ENCODE results near the gene HMGXB4. TPM values are rescaled to one million over a fixed set of nuclear protein-coding genes. Genes with fewer than 3 reads are reported as not detected.
A peak's percentile ranks its signal among the peaks of the same experiment; 100 is the strongest.

Gene HMGXB4
- total and polyA plus RNA-seq, 9 of the 15 experiments (the other 6 are each of a cell fraction or from before 2014, with no cell fraction given): 9.9 to 31.4 (median 24.8) TPM

- TF ChIP-seq, protein P1, sequence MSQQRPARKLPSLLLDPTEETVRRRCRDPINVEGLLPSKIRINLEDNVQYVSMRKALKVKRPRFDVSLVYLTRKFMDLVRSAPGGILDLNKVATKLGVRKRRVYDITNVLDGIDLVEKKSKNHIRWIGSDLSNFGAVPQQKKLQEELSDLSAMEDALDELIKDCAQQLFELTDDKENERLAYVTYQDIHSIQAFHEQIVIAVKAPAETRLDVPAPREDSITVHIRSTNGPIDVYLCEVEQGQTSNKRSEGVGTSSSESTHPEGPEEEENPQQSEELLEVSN (IDR thresholded peaks at IDR 0.05; ENCODE audit: borderline replicate concordance in 1 of 2, extremely low read depth in 1 of 2, insufficient read depth in 1 of 2, insufficient read length in 1 of 2, low read depth in 1 of 2, low read length in 1 of 2, poor library complexity in 1 of 2, severe bottlenecking in 1 of 2): peak; percentile 56 to 71
- TF ChIP-seq BRD4 (IDR thresholded peaks at IDR 0.05) (no peak), ZFX (CRISPR knock-in tag; IDR thresholded peaks at IDR 0.05) (peak; percentile 100), REST (IDR thresholded peaks at IDR 0.05; ENCODE audit: borderline replicate concordance) (peak; percentile 97), REST (CRISPR knock-in tag; IDR thresholded peaks at IDR 0.05; ENCODE audit: low read depth) (no peak), CHD2 (IDR thresholded peaks at IDR 0.05; ENCODE audit: low read depth, low read length) (peak; percentile 45; the same call in 1 of the 2 replicates), HDAC6 (IDR thresholded peaks at IDR 0.05; ENCODE audit: low read depth, low read length) (no peak), MED1 (CRISPR knock-in tag; IDR thresholded peaks at IDR 0.05; ENCODE audit: borderline replicate concordance) (no peak), TAF9B (IDR thresholded peaks at IDR 0.05; ENCODE audit: partially characterized antibody) (peak; percentile 65), SIN3B (IDR thresholded peaks at IDR 0.05; ENCODE audit: low read depth) (peak; percentile 66; the same call in 1 of the 2 replicates), MYC (IDR thresholded peaks at IDR 0.05; ENCODE audit: low read depth, low read length) (peak; percentile 49; the same call in 1 of the 2 replicates), MYC (CRISPR knock-in tag; IDR thresholded peaks at IDR 0.05; ENCODE audit: borderline replicate concordance, low read depth) (no peak), MAFK (IDR thresholded peaks at IDR 0.05; ENCODE audit: low read length) (0 out of 2 replicates have a peak, but pooled peaks have one; percentile 12), MTA3 (IDR thresholded peaks at IDR 0.05; ENCODE audit: borderline replicate concordance) (no peak)
- TF ChIP-seq, protein P2, sequence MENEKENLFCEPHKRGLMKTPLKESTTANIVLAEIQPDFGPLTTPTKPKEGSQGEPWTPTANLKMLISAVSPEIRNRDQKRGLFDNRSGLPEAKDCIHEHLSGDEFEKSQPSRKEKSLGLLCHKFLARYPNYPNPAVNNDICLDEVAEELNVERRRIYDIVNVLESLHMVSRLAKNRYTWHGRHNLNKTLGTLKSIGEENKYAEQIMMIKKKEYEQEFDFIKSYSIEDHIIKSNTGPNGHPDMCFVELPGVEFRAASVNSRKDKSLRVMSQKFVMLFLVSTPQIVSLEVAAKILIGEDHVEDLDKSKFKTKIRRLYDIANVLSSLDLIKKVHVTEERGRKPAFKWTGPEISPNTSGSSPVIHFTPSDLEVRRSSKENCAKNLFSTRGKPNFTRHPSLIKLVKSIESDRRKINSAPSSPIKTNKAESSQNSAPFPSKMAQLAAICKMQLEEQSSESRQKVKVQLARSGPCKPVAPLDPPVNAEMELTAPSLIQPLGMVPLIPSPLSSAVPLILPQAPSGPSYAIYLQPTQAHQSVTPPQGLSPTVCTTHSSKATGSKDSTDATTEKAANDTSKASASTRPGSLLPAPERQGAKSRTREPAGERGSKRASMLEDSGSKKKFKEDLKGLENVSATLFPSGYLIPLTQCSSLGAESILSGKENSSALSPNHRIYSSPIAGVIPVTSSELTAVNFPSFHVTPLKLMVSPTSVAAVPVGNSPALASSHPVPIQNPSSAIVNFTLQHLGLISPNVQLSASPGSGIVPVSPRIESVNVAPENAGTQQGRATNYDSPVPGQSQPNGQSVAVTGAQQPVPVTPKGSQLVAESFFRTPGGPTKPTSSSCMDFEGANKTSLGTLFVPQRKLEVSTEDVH (IDR thresholded peaks at IDR 0.05; ENCODE audit: low read depth, partially characterized antibody): peak; percentile 68
These were observed at the start of gene HMGXB4 (continued) for GRCh38 chr22:35257321-35258190.
